ENCODE data around the gene TACC2. TPM values are rescaled to one million over a fixed set of nuclear protein-coding genes. Genes with fewer than 3 reads are reported as not detected.

The TACC2 gene
- total RNA-seq, 5 donors from 2014 or later (not counting 1 experiment from before 2014, with no cell fraction given): 0.46 to 0.70 (median 0.60) TPM; not detected in 2

- H3K4me3 Mint-ChIP-seq: no peak overlapping the region
- Histone ChIP-seq H3K9me3 (no peaks in the 10 kb centered on the region), H3K4me1 (ENCODE audit: control insufficient read depth in 1 of 2, extremely low read depth in 1 of 2, insufficient read depth in 2 of 2, low read length in 2 of 2) (no peaks in the 10 kb centered on the region), H3K27ac (ENCODE audit: low read length) (no peak overlapping the region), H3K4me3 (ENCODE audit: control insufficient read depth in 1 of 2, extremely low read depth in 1 of 2, low read length in 1 of 2) (no peak overlapping the region), H3K36me3 (ENCODE audit: control insufficient read depth in 2 of 2, extremely low read depth in 1 of 2, insufficient read depth in 1 of 2, low read length in 1 of 2) (no peaks in the 10 kb centered on the region), H3K27me3 (replicated peaks in 1 of 2; ENCODE audit: control insufficient read depth in 2 of 2, extremely low read depth in 1 of 2, insufficient read depth in 2 of 2, low read length in 1 of 2) (peaks cover 0 to 12% of the 10 kb centered on the region in 2 experiments)
- POLR2A ChIA-PET: no interaction called here
- no peaks in the 10 kb centered on the region for H3K4me1 Mint-ChIP-seq
- H3K27ac Mint-ChIP-seq: no peak overlapping the region
- peaks cover 2 to 8% of the 10 kb centered on the region in 2 donors for H3K27me3 Mint-ChIP-seq
- DNase-seq (no peak), ATAC-seq (replicated peaks in 1 of 4) (no peak)
- CTCF ChIA-PET: no interaction called here
- no peaks in the 10 kb centered on the region for H3K9me3 Mint-ChIP-seq
- H3K36me3 Mint-ChIP-seq: no peaks in the 10 kb centered on the region
- WGBS (ENCODE audit: insufficient coverage): 59% methylated on average over 7 of the region's 15 CpGs
Observed at GRCh38 chr10:122204691-122205489, 215.9 kb downstream of the TACC2 start.

GRCh38 chr10:122206471-122207065, 217.6 kb downstream of the TACC2 start:
- CTCF ChIA-PET: interaction anchor here in 1 of 2 donors (0.6 kb wide), 1 partner anchor 302 kb away, joined by 3 read pairs; no protein-coding TSS in a partner anchor

GRCh38 chr10:122207163-122207562, 218.2 kb downstream of the TACC2 start:
- ChIA-PET POLR2A (no interaction called here), CTCF (interaction anchor here in 1 of 2 donors (0.5 to 0.6 kb wide), 2 partner anchors 302 to 382 kb away, joined by 3 read pairs; no protein-coding TSS in a partner anchor)
- no peak overlapping the region for H3K27ac Mint-ChIP-seq
- no peak overlapping the region for H3K4me3 Mint-ChIP-seq
- H3K4me1 Mint-ChIP-seq: no peaks in the 10 kb centered on the region
- H3K27me3 Mint-ChIP-seq: peaks cover 2 to 8% of the 10 kb centered on the region in 2 donors
- Histone ChIP-seq H3K4me3 (ENCODE audit: control insufficient read depth in 1 of 2, extremely low read depth in 1 of 2, low read length in 1 of 2) (no peak overlapping the region), H3K4me1 (ENCODE audit: control insufficient read depth in 1 of 2, extremely low read depth in 1 of 2, insufficient read depth in 2 of 2, low read length in 2 of 2) (no peaks in the 10 kb centered on the region), H3K27me3 (replicated peaks in 1 of 2; ENCODE audit: control insufficient read depth in 2 of 2, extremely low read depth in 1 of 2, insufficient read depth in 2 of 2, low read length in 1 of 2) (peaks cover 0 to 21% of the 10 kb centered on the region in 2 experiments), H3K27ac (ENCODE audit: low read length) (no peak overlapping the region), H3K9me3 (no peaks in the 10 kb centered on the region), H3K36me3 (ENCODE audit: control insufficient read depth in 2 of 2, extremely low read depth in 1 of 2, insufficient read depth in 1 of 2, low read length in 1 of 2) (no peaks in the 10 kb centered on the region)
- H3K36me3 Mint-ChIP-seq: no peaks in the 10 kb centered on the region
- ATAC-seq (replicated peaks in 1 of 4) (no peak), DNase-seq (no peak)
- no peaks in the 10 kb centered on the region for H3K9me3 Mint-ChIP-seq
- 100% methylated on average over 2 of the region's 6 CpGs for WGBS (ENCODE audit: insufficient coverage)

More at GRCh38 chr10:122206471-122207065, 217.6 kb downstream of the TACC2 start:
- Histone ChIP-seq H3K36me3 (ENCODE audit: control insufficient read depth in 2 of 2, extremely low read depth in 1 of 2, insufficient read depth in 1 of 2, low read length in 1 of 2) (no peaks in the 10 kb centered on the region), H3K4me3 (ENCODE audit: control insufficient read depth in 1 of 2, extremely low read depth in 1 of 2, low read length in 1 of 2) (no peak overlapping the region), H3K4me1 (ENCODE audit: control insufficient read depth in 1 of 2, extremely low read depth in 1 of 2, insufficient read depth in 2 of 2, low read length in 2 of 2) (no peaks in the 10 kb centered on the region), H3K27ac (ENCODE audit: low read length) (no peak overlapping the region), H3K27me3 (replicated peaks in 1 of 2; ENCODE audit: control insufficient read depth in 2 of 2, extremely low read depth in 1 of 2, insufficient read depth in 2 of 2, low read length in 1 of 2) (peaks cover 0 to 20% of the 10 kb centered on the region in 2 experiments), H3K9me3 (no peaks in the 10 kb centered on the region)
- POLR2A ChIA-PET: no interaction called here
- 100% methylated on average over 4 of the region's 6 CpGs for WGBS (ENCODE audit: insufficient coverage)
- H3K4me1 Mint-ChIP-seq: no peaks in the 10 kb centered on the region
- ATAC-seq (replicated peaks in 1 of 4) (no peak), DNase-seq (no peak)
- H3K4me3 Mint-ChIP-seq: no peak overlapping the region
- H3K36me3 Mint-ChIP-seq: no peaks in the 10 kb centered on the region
- peaks cover 2 to 8% of the 10 kb centered on the region in 2 donors for H3K27me3 Mint-ChIP-seq
- no peak overlapping the region for H3K27ac Mint-ChIP-seq
- no peaks in the 10 kb centered on the region for H3K9me3 Mint-ChIP-seq

- ChIA-PET CTCF (interaction anchor here in 1 of 2 donors (0.5 kb wide), 1 partner anchor 383 kb away, joined by 3 read pairs; no protein-coding TSS in a partner anchor), POLR2A (no interaction called here)
- Histone ChIP-seq H3K4me1 (ENCODE audit: control insufficient read depth in 1 of 2, extremely low read depth in 1 of 2, insufficient read depth in 2 of 2, low read length in 2 of 2) (no peaks in the 10 kb centered on the region), H3K4me3 (ENCODE audit: control insufficient read depth in 1 of 2, extremely low read depth in 1 of 2, low read length in 1 of 2) (no peak overlapping the region), H3K27me3 (replicated peaks in 1 of 2; ENCODE audit: control insufficient read depth in 2 of 2, extremely low read depth in 1 of 2, insufficient read depth in 2 of 2, low read length in 1 of 2) (peaks cover 0 to 24% of the 10 kb centered on the region in 2 experiments), H3K36me3 (ENCODE audit: control insufficient read depth in 2 of 2, extremely low read depth in 1 of 2, insufficient read depth in 1 of 2, low read length in 1 of 2) (no peaks in the 10 kb centered on the region), H3K27ac (ENCODE audit: low read length) (no peak overlapping the region), H3K9me3 (no peaks in the 10 kb centered on the region)
- H3K36me3 Mint-ChIP-seq: no peaks in the 10 kb centered on the region
- no peak overlapping the region for H3K4me3 Mint-ChIP-seq
- no peak for DNase-seq
- peaks cover 2 to 8% of the 10 kb centered on the region in 2 donors for H3K27me3 Mint-ChIP-seq
- ATAC-seq (replicated peaks in 1 of 4): no peak
- H3K27ac Mint-ChIP-seq: no peak overlapping the region
- 38% methylated on average over 1 of the region's 8 CpGs for WGBS (ENCODE audit: insufficient coverage)
- H3K9me3 Mint-ChIP-seq: no peaks in the 10 kb centered on the region
- H3K4me1 Mint-ChIP-seq: no peaks in the 10 kb centered on the region
Observed at GRCh38 chr10:122207596-122207995, 218.6 kb downstream of the TACC2 start.

GRCh38 chr10:122208571-122209430, 219.8 kb downstream of the TACC2 start:
- Histone ChIP-seq H3K27ac (ENCODE audit: low read length) (no peak overlapping the region), H3K27me3 (replicated peaks in 1 of 2; ENCODE audit: control insufficient read depth in 2 of 2, extremely low read depth in 1 of 2, insufficient read depth in 2 of 2, low read length in 1 of 2) (peaks cover 0 to 24% of the 10 kb centered on the region in 2 experiments), H3K36me3 (ENCODE audit: control insufficient read depth in 2 of 2, extremely low read depth in 1 of 2, insufficient read depth in 1 of 2, low read length in 1 of 2) (no peaks in the 10 kb centered on the region), H3K4me1 (ENCODE audit: control insufficient read depth in 1 of 2, extremely low read depth in 1 of 2, insufficient read depth in 2 of 2, low read length in 2 of 2) (no peaks in the 10 kb centered on the region), H3K9me3 (no peaks in the 10 kb centered on the region), H3K4me3 (ENCODE audit: control insufficient read depth in 1 of 2, extremely low read depth in 1 of 2, low read length in 1 of 2) (no peak overlapping the region)
- no peaks in the 10 kb centered on the region for H3K9me3 Mint-ChIP-seq
- H3K36me3 Mint-ChIP-seq: no peaks in the 10 kb centered on the region
- H3K27ac Mint-ChIP-seq: no peak overlapping the region
- DNase-seq: no peak
- H3K27me3 Mint-ChIP-seq: peaks cover 5 to 8% of the 10 kb centered on the region in 2 donors
- no peaks in the 10 kb centered on the region for H3K4me1 Mint-ChIP-seq
- H3K4me3 Mint-ChIP-seq: no peak overlapping the region
- CTCF ChIA-PET: interaction anchor here in 1 of 2 donors (0.6 kb wide), 1 partner anchor 41 kb away, joined by 3 read pairs; no protein-coding TSS in a partner anchor
- POLR2A ChIA-PET: interaction anchor here in 1 of 2 donors (0.6 kb wide), 1 partner anchor 127 kb away, joined by 3 read pairs; no protein-coding TSS in a partner anchor
- WGBS (ENCODE audit: insufficient coverage): 80% methylated on average over 14 of the region's 14 CpGs
- no peak for ATAC-seq (replicated peaks in 1 of 4)
